ENCODE data around the gene SPDYE3. TPM values are rescaled to one million over a fixed set of nuclear protein-coding genes. Genes with fewer than 3 reads are reported as not detected.
"Not testable (repeated sequence)": the region's sequence is repeated elsewhere in the genome, so short reads cannot be mapped to it uniquely, and the experiment has no call there.

SPDYE3 gene
- total RNA-seq, 4 donors from 2014 or later = not detected

GRCh38 chr7:100287191-100287969 lies 20.1 kb upstream of the SPDYE3 start:
- WGBS = 90% methylated on average over 5 of the region's 6 CpGs
- H3K27ac ChIP-seq (replicated peaks in 1 of 4) = not testable (repeated sequence)

GRCh38 chr7:100288258-100288657 lies 19.2 kb upstream of the SPDYE3 start:
- WGBS = 80% methylated on average over 1 of the region's 3 CpGs
- H3K4me3 ChIP-seq; H3K4me1 ChIP-seq; H3K27me3 ChIP-seq; H3K27ac ChIP-seq (replicated peaks in 1 of 4); intact Hi-C loops (cut with DNase I); DNase-seq (ENCODE audit: extremely low spot score); H3K36me3 ChIP-seq; H3K9me3 ChIP-seq: not testable (repeated sequence)

More at GRCh38 chr7:100287191-100287969, 20.1 kb upstream of the SPDYE3 start:
- intact Hi-C loops (cut with DNase I); DNase-seq (ENCODE audit: extremely low spot score); H3K9me3 ChIP-seq; H3K27me3 ChIP-seq; H3K4me3 ChIP-seq; H3K4me1 ChIP-seq; H3K36me3 ChIP-seq: not testable (repeated sequence)

- WGBS = 94% methylated on average over 1 of the region's 1 CpG
- H3K36me3 ChIP-seq; H3K27me3 ChIP-seq; H3K4me1 ChIP-seq; intact Hi-C loops (cut with DNase I); DNase-seq (ENCODE audit: extremely low spot score); H3K27ac ChIP-seq (replicated peaks in 1 of 4); H3K4me3 ChIP-seq; H3K9me3 ChIP-seq: not testable (repeated sequence)
Measured at GRCh38 chr7:100292162-100292561, 15.3 kb upstream of the SPDYE3 start.

- intact Hi-C loops (cut with DNase I); DNase-seq (ENCODE audit: extremely low spot score); H3K36me3 ChIP-seq; H3K9me3 ChIP-seq; H3K4me1 ChIP-seq; H3K27me3 ChIP-seq; H3K27ac ChIP-seq (replicated peaks in 1 of 4); H3K4me3 ChIP-seq: not testable (repeated sequence)
- WGBS = 82% methylated on average over 9 of the region's 9 CpGs
Measured at GRCh38 chr7:100295269-100295668, 12.2 kb upstream of the SPDYE3 start.

- WGBS = 85% methylated on average over 4 of the region's 6 CpGs
Measured at GRCh38 chr7:100297852-100298631, 9.5 kb upstream of the SPDYE3 start.

GRCh38 chr7:100298632-100298895 lies 8.9 kb upstream of the SPDYE3 start:
- not testable (repeated sequence) for DNase-seq (ENCODE audit: extremely low spot score); H3K27me3 ChIP-seq
- WGBS = 85% methylated on average over 7 of the region's 7 CpGs

More at GRCh38 chr7:100297852-100298631, 9.5 kb upstream of the SPDYE3 start:
- H3K4me1 ChIP-seq; H3K4me3 ChIP-seq; H3K9me3 ChIP-seq; intact Hi-C loops (cut with DNase I); DNase-seq (ENCODE audit: extremely low spot score); H3K27me3 ChIP-seq; H3K27ac ChIP-seq (replicated peaks in 1 of 4); H3K36me3 ChIP-seq: not testable (repeated sequence)

GRCh38 chr7:100304526-100304925 lies 3.0 kb upstream of the SPDYE3 start:
- DNase-seq (ENCODE audit: extremely low spot score); H3K27ac ChIP-seq (replicated peaks in 1 of 4); intact Hi-C loops (cut with DNase I); H3K9me3 ChIP-seq; H3K4me1 ChIP-seq; H3K36me3 ChIP-seq; H3K4me3 ChIP-seq; H3K27me3 ChIP-seq: not testable (repeated sequence)
- WGBS = 91% methylated on average over 9 of the region's 12 CpGs

More at GRCh38 chr7:100298632-100298895, 8.9 kb upstream of the SPDYE3 start:
- H3K36me3 ChIP-seq; intact Hi-C loops (cut with DNase I); H3K4me3 ChIP-seq; H3K9me3 ChIP-seq; H3K4me1 ChIP-seq; H3K27ac ChIP-seq (replicated peaks in 1 of 4): not testable (repeated sequence)

GRCh38 chr7:100318329-100318728 lies 10.8 kb downstream of the SPDYE3 start:
- H3K9me3 ChIP-seq; DNase-seq (ENCODE audit: extremely low spot score); intact Hi-C loops (cut with DNase I); H3K4me1 ChIP-seq; H3K27ac ChIP-seq (replicated peaks in 1 of 4); H3K27me3 ChIP-seq; H3K4me3 ChIP-seq: not testable (repeated sequence)
- peaks cover 4 to 28% (median 14%) of the 10 kb centered on the region in 4 donors for H3K36me3 ChIP-seq
- 77% methylated on average over 5 of the region's 5 CpGs for WGBS

- H3K4me1 ChIP-seq; H3K27ac ChIP-seq (replicated peaks in 1 of 4); H3K9me3 ChIP-seq; H3K4me3 ChIP-seq; H3K27me3 ChIP-seq; DNase-seq (ENCODE audit: extremely low spot score); intact Hi-C loops (cut with DNase I): not testable (repeated sequence)
- H3K36me3 ChIP-seq = peaks cover 4 to 55% (median 37%) of the 10 kb centered on the region in 4 donors
- WGBS = 100% methylated on average over 1 of the region's 1 CpG
Measured at GRCh38 chr7:100321648-100322047, 14.1 kb downstream of the SPDYE3 start.

- H3K27me3 ChIP-seq; H3K27ac ChIP-seq (replicated peaks in 1 of 4); H3K4me3 ChIP-seq; H3K4me1 ChIP-seq; H3K9me3 ChIP-seq; intact Hi-C loops (cut with DNase I); DNase-seq (ENCODE audit: extremely low spot score): not testable (repeated sequence)
- WGBS = 92% methylated on average over 13 of the region's 13 CpGs
- peaks cover 9 to 77% (median 50%) of the 10 kb centered on the region in 4 donors for H3K36me3 ChIP-seq
Measured at GRCh38 chr7:100324194-100324593, 16.7 kb downstream of the SPDYE3 start.

GRCh38 chr7:100325671-100326070 lies 18.2 kb downstream of the SPDYE3 start:
- peaks cover 6 to 72% (median 47%) of the 10 kb centered on the region in 4 donors for H3K36me3 ChIP-seq
- H3K4me1 ChIP-seq; H3K27me3 ChIP-seq; intact Hi-C loops (cut with DNase I); H3K4me3 ChIP-seq; H3K27ac ChIP-seq (replicated peaks in 1 of 4); DNase-seq (ENCODE audit: extremely low spot score); H3K9me3 ChIP-seq: not testable (repeated sequence)
- 92% methylated on average over 5 of the region's 9 CpGs for WGBS

- DNase-seq (ENCODE audit: extremely low spot score); H3K4me1 ChIP-seq; H3K4me3 ChIP-seq; H3K27me3 ChIP-seq; H3K27ac ChIP-seq (replicated peaks in 1 of 4); H3K9me3 ChIP-seq; intact Hi-C loops (cut with DNase I): not testable (repeated sequence)
- WGBS = 96% methylated on average over 7 of the region's 11 CpGs
- H3K36me3 ChIP-seq = peaks cover 4 to 75% (median 47%) of the 10 kb centered on the region in 4 donors
Measured at GRCh38 chr7:100326914-100327313, 19.4 kb downstream of the SPDYE3 start.

Measured in esophagus muscularis mucosa (tissue), 4 donors.